GM23248 (cell line): Measurements from ENCODE around the gene GNPTAB. TPM values are rescaled to one million over a fixed set of nuclear protein-coding genes. Genes with fewer than 3 reads are reported as not detected.
"Not testable (repeated sequence)": the region's sequence is repeated elsewhere in the genome, so short reads cannot be mapped to it uniquely, and the experiment has no call there.

Source experiments
- DNase-seq: peaks from one replicate; pipeline ENCODE4 v3.0.0-alpha.2; 2015
- H2AFZ ChIP-seq: fragments of 200-600 bp; sonication (generic); 2 replicates; pipeline ENCODE4 v1.6.1; 2016; ENCODE audit warnings: antibody characterized with exemption
- H3F3A ChIP-seq: fragments of 200-600 bp; sonication (generic); 2 replicates; pipeline ENCODE4 v1.6.1; 2016; ENCODE audit warnings: mild to moderate bottlenecking, antibody characterized with exemption, mixed run types; ENCODE audit not compliant: insufficient read depth
- H3K27ac ChIP-seq: fragments of 200-600 bp; sonication (generic); 2 replicates; pipeline ENCODE4 v1.5.1; 2016; ENCODE audit warnings: mild to moderate bottlenecking
- H3K27me3 ChIP-seq: fragments of 200-600 bp; sonication (generic); replicated peaks from 2 replicates; pipeline ENCODE4 v1.6.1; 2016; ENCODE audit warnings: mild to moderate bottlenecking; ENCODE audit not compliant: insufficient read depth
- H3K36me3 ChIP-seq: fragments of 200-600 bp; sonication (generic); 2 replicates; pipeline ENCODE4 v1.6.1; 2016; ENCODE audit warnings: low read depth, mild to moderate bottlenecking
- H3K4me1 ChIP-seq: fragments of 200-600 bp; sonication (generic); 2 replicates; pipeline ENCODE4 v1.6.1; 2016; ENCODE audit warnings: mild to moderate bottlenecking; ENCODE audit not compliant: insufficient read depth
- H3K4me2 ChIP-seq: fragments of 200-600 bp; sonication (generic); one replicate; pipeline ENCODE4 v1.6.1; 2016; ENCODE audit warnings: mild to moderate bottlenecking; ENCODE audit not compliant: unreplicated experiment
- H3K4me3 ChIP-seq: fragments of 200-600 bp; sonication (generic); 2 replicates; pipeline ENCODE4 v1.5.1; 2016; ENCODE audit warnings: mild to moderate bottlenecking
- H3K79me2 ChIP-seq: fragments of 200-600 bp; sonication (generic); 2 replicates; pipeline ENCODE4 v1.6.1; 2016; ENCODE audit warnings: mild to moderate bottlenecking; ENCODE audit not compliant: insufficient read depth
- H3K9ac ChIP-seq: fragments of 200-600 bp; sonication (generic); 2 replicates; pipeline ENCODE4 v1.6.1; 2016; ENCODE audit warnings: mild to moderate bottlenecking
- H3K9me2 ChIP-seq: fragments of 200-600 bp; sonication (generic); 2 replicates; pipeline ENCODE4 v1.6.1; 2016; ENCODE audit warnings: mixed run types, mild to moderate bottlenecking, moderate library complexity; ENCODE audit not compliant: insufficient read depth
- H3K9me3 ChIP-seq: fragments of 200-600 bp; sonication (generic); one replicate; pipeline ENCODE4 v1.6.1; 2017; ENCODE audit warnings: low read depth
- H4K20me1 ChIP-seq: fragments of 200-600 bp; sonication (generic); 2 replicates; pipeline ENCODE4 v1.6.0; 2016; ENCODE audit not compliant: insufficient read depth
- EZH2 ChIP-seq: fragments of 200-600 bp; sonication (generic); IDR thresholded peaks from 2 replicates; pipeline ENCODE4 v1.6.1; 2018; ENCODE audit warnings: antibody characterized with exemption, mild to moderate bottlenecking; ENCODE audit not compliant: insufficient read depth, poor library complexity, severe bottlenecking
- EZH2phosphoT487 ChIP-seq: fragments of 200-600 bp; sonication (generic); IDR thresholded peaks from 2 replicates; pipeline ENCODE4 v1.6.1; 2018; ENCODE audit warnings: antibody characterized with exemption, moderate library complexity, mild to moderate bottlenecking, low read depth; ENCODE audit not compliant: insufficient read depth
- WGBS, 2 experiments: methylation state at CpG; one replicate each; pipeline ENCODE4 v1.1.6; 2015 to 2017; ENCODE audit warnings: low lambda C conversion rate in 2 of 2, low coverage in 1 of 2; ENCODE audit errors: missing lambda C conversion rate in 2 of 2; 5-methylcytosine and 5-hydroxymethylcytosine counted together
- in situ Hi-C: fragments of 300-500 bp; cut with MboI; formaldehyde crosslinking; loops from 2 replicates; pipeline ENCODE4 v1.15.0; 2020
- polyA plus RNA-seq: library from polyadenylated mRNA; unstranded; fragments of >200 nt; fragmentation: Nextera tagmentation; extraction: Ambion mirVana; gene quantifications from 2 replicates; pipeline ENCODE4 v1.2.1, GENCODE V29; 2016
- total RNA-seq: library from RNA; depleted of rRNA; stranded (reverse); fragments of >200 nt; shearing (Covaris generic); gene quantifications from 2 replicates; pipeline ENCODE4 v1.2.3, GENCODE V29; 2014

GNPTAB gene
- total and polyA plus RNA-seq, 2 experiments from 2014 or later: 20.6 to 23.3 TPM

DNA sequence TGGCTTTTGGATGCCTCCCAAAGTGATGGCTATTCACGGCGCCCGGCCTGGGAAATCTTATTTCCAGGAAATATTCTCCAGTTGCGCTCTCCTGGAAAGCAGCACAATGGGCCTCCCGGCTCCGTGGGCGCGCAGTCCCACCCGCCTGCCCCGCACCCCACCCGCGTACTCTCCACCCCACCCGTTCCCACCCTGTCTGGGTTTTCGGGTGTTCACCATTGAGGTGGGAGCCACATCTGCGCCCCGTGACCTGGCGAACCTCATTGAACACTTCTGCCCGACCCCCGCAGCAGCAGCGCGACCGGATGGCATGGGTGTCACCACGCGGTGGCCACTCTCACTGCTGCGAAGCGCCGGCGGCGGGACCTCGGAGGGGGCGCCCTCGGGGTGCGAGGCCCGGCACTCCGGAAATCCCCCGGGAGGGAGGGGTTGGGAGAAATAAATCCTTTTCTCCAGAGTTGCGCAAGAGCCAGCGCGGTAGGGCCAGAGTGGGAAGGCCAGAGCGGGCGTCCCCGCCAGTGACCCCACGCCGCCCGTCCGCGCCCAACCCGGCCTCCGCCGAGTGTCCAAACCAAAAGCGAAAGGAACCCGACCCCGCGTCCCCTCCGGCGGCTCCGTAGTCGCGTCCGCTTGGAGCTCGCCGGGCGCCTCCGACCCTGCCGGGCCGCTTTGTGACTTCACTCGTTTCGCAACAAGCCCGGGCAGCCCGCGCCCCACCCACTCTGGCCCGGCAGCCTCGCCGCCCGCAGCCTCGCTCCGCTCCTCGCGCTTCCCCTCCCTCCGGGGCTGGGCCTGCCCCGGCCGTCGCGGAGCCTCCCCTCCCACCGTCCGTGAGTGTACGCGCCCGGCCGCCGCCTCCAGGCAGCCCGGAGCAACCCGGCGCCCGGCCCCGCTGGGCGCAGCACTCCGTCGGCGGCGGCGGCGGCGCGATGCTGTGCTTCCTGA lies 46.4 kb upstream of the GNPTAB start, which contains the start of gene DRAM1:
Gene DRAM1, plus strand, starts transcription at position 720 of the 945 bp plus-strand sequence. Its CDS starts 210 bp downstream, at position 930.
- 1% methylated on average over 73 to 80 of the region's 105 CpGs for WGBS, 2 experiments
- Histone ChIP-seq H4K20me1 (no peaks in the 10 kb centered on the region), H3K36me3 (0 out of 2 replicates have a peak, but pooled peaks cover 7% of the 10 kb centered on the region), H3K27ac (peak within 1 kb of the TSS; percentile 86), H2AFZ (peak within 1 kb of the TSS; percentile 82), H3K9me3 (no peaks in the 10 kb centered on the region), H3K4me1 (peaks cover 14% of the 10 kb centered on the region), H3K79me2 (peaks cover 41% of the 10 kb centered on the region), H3K4me2 (peak within 1 kb of the TSS; percentile 91), H3K9me2 (no peaks in the 10 kb centered on the region), H3K4me3 (peak within 1 kb of the TSS; percentile 83), H3F3A (peaks cover 13% of the 10 kb centered on the region), H3K27me3 (no peaks in the 10 kb centered on the region), H3K9ac (peak within 1 kb of the TSS; percentile 87)
- DNase-seq: peak; percentile 97
- no peak for TF ChIP-seq EZH2
- no peak for TF ChIP-seq EZH2phosphoT487
- in situ Hi-C loops: no loop called here

DNA sequence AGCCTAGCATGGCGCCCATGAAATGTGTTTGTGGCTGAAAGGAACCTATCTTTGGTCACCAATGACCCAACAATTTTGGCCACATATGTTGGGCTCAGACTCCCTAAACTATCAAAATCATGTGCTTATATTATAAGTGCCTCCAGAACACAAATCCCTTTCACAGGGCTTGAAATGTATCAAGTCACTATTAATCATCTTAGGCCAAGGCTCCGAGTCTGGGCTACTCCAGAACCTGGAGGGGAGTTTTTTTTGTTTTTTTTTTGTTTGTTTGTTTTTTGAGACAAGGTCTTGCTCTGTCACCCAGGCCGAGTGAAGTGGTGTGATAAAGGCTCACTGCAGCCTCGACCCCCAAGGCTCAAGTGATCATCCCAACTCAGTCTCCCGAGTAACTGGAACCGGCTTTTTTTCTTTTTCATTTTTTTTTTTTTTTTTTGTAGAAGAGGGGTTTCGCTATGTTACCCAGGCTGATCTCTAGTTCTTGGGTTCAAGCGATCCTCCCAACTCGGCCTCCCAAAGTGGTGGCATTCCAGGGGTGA lies 45.6 kb upstream of the GNPTAB start:
- peak overlapping the region; percentile 87 for H3K9ac ChIP-seq
- H2AFZ ChIP-seq: peak overlapping the region; percentile 82
- H3K36me3 ChIP-seq: 0 out of 2 replicates have a peak, but pooled peaks cover 7% of the 10 kb centered on the region
- no peaks in the 10 kb centered on the region for H3K27me3 ChIP-seq
- WGBS, 2 experiments: 32 to 36% methylated on average over 9 of the region's 9 CpGs
- H3F3A ChIP-seq: peaks cover 13% of the 10 kb centered on the region
- H3K4me1 ChIP-seq: peaks cover 14% of the 10 kb centered on the region
- peak; percentile 62 for DNase-seq
- peak overlapping the region; percentile 69 for H3K4me2 ChIP-seq
- H3K79me2 ChIP-seq: peaks cover 36% of the 10 kb centered on the region
- TF ChIP-seq EZH2phosphoT487 (no peak), EZH2 (no peak)
- no peaks in the 10 kb centered on the region for H3K9me2 ChIP-seq
- in situ Hi-C loops: no loop called here
- peak overlapping the region; percentile 86 for H3K27ac ChIP-seq
- no peaks in the 10 kb centered on the region for H4K20me1 ChIP-seq
- peak overlapping the region; percentile 83 for H3K4me3 ChIP-seq
- H3K9me3 ChIP-seq: no peaks in the 10 kb centered on the region

DNA sequence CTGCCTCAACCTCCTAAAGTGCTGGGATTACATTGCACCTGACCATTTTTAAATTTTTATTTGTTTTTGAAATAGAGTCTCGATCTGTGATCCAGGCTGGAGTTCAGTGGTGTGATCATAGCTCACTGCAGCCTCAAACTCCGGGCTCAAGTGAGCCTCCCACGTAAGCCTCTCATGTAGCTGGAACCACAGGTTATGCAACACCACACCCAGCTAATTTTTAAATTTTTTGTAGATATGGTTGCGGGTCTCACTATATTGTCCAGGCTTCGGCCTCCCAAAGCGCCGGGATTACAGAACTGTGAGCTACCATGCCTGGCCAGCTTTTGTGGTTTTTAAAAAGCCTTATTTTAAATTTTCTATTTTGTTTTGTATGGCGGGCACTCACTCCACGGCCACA lies 44.4 kb upstream of the GNPTAB start:
- Histone ChIP-seq H3K9me3 (no peaks in the 10 kb centered on the region), H3K27ac (peak overlapping the region; percentile 86; the same call in 1 of the 2 replicates), H3K4me2 (no peak overlapping the region), H3K4me3 (no peak overlapping the region), H3K9me2 (no peaks in the 10 kb centered on the region), H3K4me1 (peaks cover 14% of the 10 kb centered on the region), H3F3A (peaks cover 13% of the 10 kb centered on the region), H3K36me3 (no peaks in the 10 kb centered on the region), H3K79me2 (peaks cover 25% of the 10 kb centered on the region), H4K20me1 (no peaks in the 10 kb centered on the region), H3K9ac (no peak overlapping the region), H3K27me3 (no peaks in the 10 kb centered on the region), H2AFZ (0 out of 2 replicates have a peak overlapping the region, but pooled peaks have one; percentile 82)
- no peak for DNase-seq
- WGBS, 2 experiments: 91 to 94% methylated on average over 9 of the region's 9 CpGs
- in situ Hi-C loops: no loop called here
- TF ChIP-seq EZH2phosphoT487 (no peak), EZH2 (no peak)

DNA sequence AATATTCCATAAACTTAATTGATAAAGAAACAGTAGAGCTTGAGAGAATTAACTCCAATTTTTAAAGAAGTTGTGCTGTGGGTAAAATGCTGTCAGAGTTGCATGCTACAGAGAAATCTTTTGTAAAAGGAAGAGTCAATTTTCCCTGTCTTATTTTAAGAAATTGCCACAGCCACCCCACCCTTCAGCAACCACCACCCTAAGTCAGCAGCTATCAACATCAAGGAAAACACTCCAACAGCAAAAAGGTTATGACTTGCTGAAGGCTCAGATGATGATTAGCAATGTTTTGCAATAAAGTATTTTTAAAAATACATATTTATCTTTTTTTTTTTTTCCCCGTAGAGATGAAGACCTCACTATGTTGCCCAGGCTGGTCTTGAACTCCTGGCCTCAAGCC lies 40.2 kb upstream of the GNPTAB start:
- 45 to 52% methylated on average over 1 of the region's 1 CpG for WGBS, 2 experiments
- Histone ChIP-seq H4K20me1 (no peaks in the 10 kb centered on the region), H3K4me3 (no peak overlapping the region), H3K27ac (no peak overlapping the region), H3K4me1 (no peaks in the 10 kb centered on the region), H3K4me2 (no peak overlapping the region), H3K9ac (no peak overlapping the region), H3K9me2 (no peaks in the 10 kb centered on the region), H2AFZ (no peak overlapping the region), H3K36me3 (no peaks in the 10 kb centered on the region), H3K27me3 (no peaks in the 10 kb centered on the region), H3F3A (peaks cover 6% of the 10 kb centered on the region), H3K79me2 (no peaks in the 10 kb centered on the region), H3K9me3 (no peaks in the 10 kb centered on the region)
- in situ Hi-C loops: no loop called here
- TF ChIP-seq EZH2 (no peak), EZH2phosphoT487 (no peak)
- DNase-seq: no peak

DNA sequence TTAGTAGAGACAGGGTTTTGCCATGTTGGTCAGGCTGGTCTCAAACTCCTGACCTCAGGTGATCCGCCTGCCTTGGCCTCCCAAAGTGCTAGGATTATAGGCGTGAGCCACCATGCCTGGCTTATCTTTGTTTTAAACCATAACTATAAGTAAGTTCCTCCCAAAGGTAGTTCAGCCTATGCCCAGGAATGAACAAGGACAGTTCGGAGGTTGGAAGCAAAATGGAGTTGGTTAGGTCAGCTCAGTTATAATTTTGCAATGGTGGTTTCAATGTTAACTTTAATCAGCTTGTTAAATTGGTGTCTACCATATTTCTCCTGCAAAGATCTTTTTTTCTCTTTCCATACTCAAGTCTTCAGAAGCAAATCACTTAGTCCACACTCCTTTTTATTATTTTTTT lies 36.9 kb upstream of the GNPTAB start:
- H3K9me2 ChIP-seq, H3K4me2 ChIP-seq, H2AFZ ChIP-seq, H3K4me1 ChIP-seq, H3K4me3 ChIP-seq, DNase-seq, H3K27me3 ChIP-seq, in situ Hi-C loops, H3K36me3 ChIP-seq, H3K27ac ChIP-seq, H3F3A ChIP-seq, H4K20me1 ChIP-seq, H3K9ac ChIP-seq, H3K9me3 ChIP-seq, H3K79me2 ChIP-seq: not testable (repeated sequence)
- 89 to 90% methylated on average over 3 of the region's 3 CpGs for WGBS, 2 experiments
